HepG2 (cell line): ENCODE data around the gene PLCB1. TPM values are rescaled to one million over a fixed set of nuclear protein-coding genes. Genes with fewer than 3 reads are reported as not detected.

Experiments used
- ATAC-seq: fragments of 200-7000 bp; cut with Tn5 transposase; 3 replicates; pipeline ENCODE4 v1.9.1; 2020; ENCODE audit warnings: mild to moderate bottlenecking, moderate library complexity
- BruUV-seq: library from RNA; stranded (reverse); fragments of 400-500 nt; replicated peaks from 2 replicates; lab custom pipeline; 2021; lab: Mats Ljungman, UMichigan
- CTCF ChIA-PET: fragments of 300-600 bp; formaldehyde crosslinking; extraction: SDS; loops from one replicate; lab custom pipeline; 2021; ENCODE audit warnings: low total read pairs, inconsistent platforms, low intra/inter-chr PET ratio; lab: Yijun Ruan, JAX
- POLR2A ChIA-PET: fragments of 350-600 bp; sonication (Branson Sonifier 250); formaldehyde crosslinking; loops from one replicate; lab custom pipeline; 2020; ENCODE audit warnings: antibody characterized with exemption, inconsistent platforms; lab: Yijun Ruan, JAX
- DNase-seq: peaks from one replicate; pipeline ENCODE4 v3.0.0-alpha.2; 2015; ENCODE audit warnings: low spot score
- FAIRE-seq: peaks from 3 replicates; lab custom pipeline; 2011; peaks lifted over from hg19 to GRCh38; lab: Jason Lieb, UNC
- H2AFZ ChIP-seq: one replicate; pipeline ENCODE4 v1.6.1; 2011; ENCODE audit warnings: low read length, inconsistent platforms
- H3K27ac ChIP-seq: fragments of 300-600 bp; 3 replicates; pipeline ENCODE4 v1.8.0; 2011; ENCODE audit warnings: mixed run types, mild to moderate bottlenecking, mixed read lengths, low read length, inconsistent platforms; ENCODE audit not compliant: insufficient read depth; ENCODE audit errors: extremely low read length
- H3K27me3 ChIP-seq, 2 experiments: fragments of 200-600 bp in 1 of 2; 2 replicates in 1 of 2; 3 replicates in 1 of 2; pipeline versions ENCODE4 v1.6.0 to v1.8.0; 2011; ENCODE audit warnings: low read length in 2 of 2, mild to moderate bottlenecking in 2 of 2, moderate library complexity in 2 of 2, inconsistent platforms in 1 of 2; ENCODE audit not compliant: insufficient read depth in 2 of 2, control insufficient read depth in 1 of 2
- H3K36me3 ChIP-seq, 2 experiments: fragments of 200-600 bp in 1 of 2; replicated peaks in 1 of 2; 2 replicates in 1 of 2; 3 replicates in 1 of 2; pipeline versions ENCODE4 v1.5.1 to v1.8.0; 2011; ENCODE audit warnings: low read length in 2 of 2, inconsistent platforms in 1 of 2; ENCODE audit not compliant: insufficient read depth in 2 of 2, control insufficient read depth in 1 of 2
- H3K4me1 ChIP-seq: 2 replicates; pipeline ENCODE4 v1.5.1; 2012; ENCODE audit warnings: low read length, inconsistent platforms; ENCODE audit not compliant: insufficient read depth
- H3K4me2 ChIP-seq: 2 replicates; pipeline ENCODE4 v1.6.0; 2011; ENCODE audit warnings: low read depth, low read length, inconsistent platforms
- H3K4me3 ChIP-seq, 3 experiments: fragments of 200-600 bp in 1 of 3; sonication (generic), shearing (Covaris generic) in 1 of 3; replicated peaks in 1 of 3; 2 replicates each; pipeline ENCODE4 v1.5.1; 2011 to 2016; ENCODE audit warnings: low read length in 3 of 3, inconsistent platforms in 2 of 3, low read depth in 2 of 3, mild to moderate bottlenecking in 2 of 3, control low read depth in 1 of 3, mixed read lengths in 1 of 3; ENCODE audit not compliant: insufficient read depth in 1 of 3
- H3K79me2 ChIP-seq: one replicate; pipeline ENCODE4 v1.6.1; 2011; ENCODE audit warnings: low read length, inconsistent platforms; ENCODE audit not compliant: insufficient read depth
- H3K9ac ChIP-seq: 2 replicates; pipeline ENCODE4 v1.6.0; 2011; ENCODE audit warnings: mild to moderate bottlenecking, low read depth, low read length, inconsistent platforms; ENCODE audit not compliant: insufficient read depth
- H3K9me3 ChIP-seq: 2 replicates; pipeline ENCODE4 v1.5.1; 2012; ENCODE audit warnings: mild to moderate bottlenecking, low read length
- H4K20me1 ChIP-seq: 2 replicates; pipeline ENCODE4 v1.6.0; 2011; ENCODE audit warnings: inconsistent platforms, mild to moderate bottlenecking, low read length, moderate library complexity; ENCODE audit not compliant: insufficient read depth
- CERS6 ChIP-seq: sonication (generic); formaldehyde crosslinking; IDR thresholded peaks from 2 replicates; pipeline ENCODE4 v1.5.0; 2020; ENCODE audit warnings: missing genetic modification reagents
- GATAD2A ChIP-seq: IDR thresholded peaks from 2 replicates; pipeline ENCODE4 v1.6.1; 2016
- HNF4A ChIP-seq: sonication (generic); formaldehyde crosslinking; IDR thresholded peaks from 2 replicates; pipeline ENCODE4 v1.4.0; 2020; ENCODE audit warnings: missing genetic modification reagents
- KDM5A ChIP-seq: fragments of 200-600 bp; sonication (generic); IDR thresholded peaks from 2 replicates; pipeline ENCODE4 v1.7.0; 2018; ENCODE audit warnings: antibody characterized with exemption, mild to moderate bottlenecking, low read length, borderline replicate concordance
- KLF6 ChIP-seq: IDR thresholded peaks from 2 replicates; pipeline ENCODE4 v1.8.0; 2016; ENCODE audit warnings: missing biosample characterization, missing genetic modification reagents
- NFE2 ChIP-seq: sonication (generic); formaldehyde crosslinking; IDR thresholded peaks from 2 replicates; pipeline ENCODE4 v1.4.0; 2020; ENCODE audit warnings: missing genetic modification reagents
- POLR2AphosphoS5 ChIP-seq: IDR thresholded peaks from 2 replicates; pipeline ENCODE4 v1.6.1; 2012; ENCODE audit warnings: low read depth, low read length
- ZBTB25 ChIP-seq: IDR thresholded peaks from 2 replicates; pipeline ENCODE4 v1.6.1; 2018; ENCODE audit warnings: missing genetic modification reagents
- ZFP37 ChIP-seq: sonication (generic); formaldehyde crosslinking; IDR thresholded peaks from 2 replicates; pipeline ENCODE4 v1.4.0; 2020; ENCODE audit warnings: missing genetic modification reagents, borderline replicate concordance
- ZFP41 ChIP-seq: sonication (generic); formaldehyde crosslinking; IDR thresholded peaks from 2 replicates; pipeline ENCODE4 v1.4.0; 2020; ENCODE audit warnings: mild to moderate bottlenecking, missing genetic modification reagents, borderline replicate concordance
- ZNF318 ChIP-seq: sonication (generic); formaldehyde crosslinking; IDR thresholded peaks from 2 replicates; pipeline ENCODE4 v1.4.0; 2020; ENCODE audit warnings: mild to moderate bottlenecking, missing genetic modification reagents
- ZSCAN22 ChIP-seq: sonication (generic); formaldehyde crosslinking; IDR thresholded peaks from 2 replicates; pipeline ENCODE4 v1.4.0; 2020; ENCODE audit warnings: mild to moderate bottlenecking, missing genetic modification reagents
- WGBS: methylation state at CpG from one replicate; pipeline ENCODE4 v1.1.6; 2017; ENCODE audit warnings: low lambda C conversion rate; 5-methylcytosine and 5-hydroxymethylcytosine counted together
- in situ Hi-C: cut with HindIII; loops from 2 replicates; pipeline ENCODE4 v1.10.0; 2017; ENCODE audit warnings: low pct_unique_long_range_greater_than_20kb; ENCODE audit not compliant: extremely low pct_ligation_motif_present
- intact Hi-C: fragments of 100-400 bp; cut with micrococcal nuclease; formaldehyde crosslinking; loops from one replicate; pipeline ENCODE4 v1.10.0; 2022; ENCODE audit not compliant: unreplicated experiment
- polyA plus RNA-seq, 8 experiments: library from polyadenylated mRNA; depleted of rRNA in 3 of 8; stranded (reverse) in 7 of 8; unstranded in 1 of 8; fragments of >200 nt; fragmentation: Illumina TruSeq in 4 of 8; extraction: Trizol in 4 of 8; gene quantifications; 2 replicates each; pipeline versions ENCODE4 v1.2.1 to v1.2.3, GENCODE V29; 2011 to 2016; ENCODE audit warnings: low read depth in 4 of 8, missing spikeins in 1 of 8, mixed read lengths in 1 of 8; ENCODE audit not compliant: insufficient read depth in 1 of 8
- total RNA-seq, 5 experiments: library from RNA; depleted of rRNA; stranded (reverse); fragments of >200 nt; fragmentation: Illumina TruSeq; extraction: Trizol; gene quantifications; 2 replicates each; pipeline ENCODE4 v1.2.3, GENCODE V29; 2016; ENCODE audit warnings: low read depth in 1 of 5

The PLCB1 gene
- total and polyA plus RNA-seq, 2 of the 13 experiments (the other 11 are each of a cell fraction or from before 2014, with no cell fraction given): 42.4 to 55.9 TPM

- intact Hi-C loops (loop anchor here (5.0 to 10.0 kb wide), 4 partner anchors 78 to 215 kb away; no protein-coding TSS in a partner anchor), in situ Hi-C loops (loop anchor here (10.0 kb wide), 1 partner anchor 265 kb away; no protein-coding TSS in a partner anchor)
- Histone ChIP-seq H3K36me3 (peaks cover 0 to 1% of the 10 kb centered on the region in 2 experiments; a peak in 2 of 5 replicates), H3K4me3 (no peak overlapping the region), H2AFZ (no peak overlapping the region), H3K4me2 (no peak overlapping the region), H3K9me3 (no peaks in the 10 kb centered on the region), H4K20me1 (peaks cover 4% of the 10 kb centered on the region; the same call in 1 of the 2 replicates), H3K79me2 (peaks cover 4% of the 10 kb centered on the region), H3K4me1 (no peaks in the 10 kb centered on the region), H3K9ac (no peak overlapping the region), H3K27me3 (no peaks in the 10 kb centered on the region), H3K27ac (no peak overlapping the region)
- no TSS peak for BruUV-seq
- ChIA-PET CTCF (no interaction called here), POLR2A (no interaction called here)
- ATAC-seq (no peak), DNase-seq (no peak), FAIRE-seq (no peak)
- TF ChIP-seq ZFP41 (CRISPR knock-in tag) (no peak), KLF6 (CRISPR knock-in tag) (no peak), KDM5A (no peak), GATAD2A (CRISPR knock-in tag) (no peak), ZSCAN22 (CRISPR knock-in tag) (no peak), HNF4A (no peak), ZFP37 (CRISPR knock-in tag) (no peak), ZNF318 (CRISPR knock-in tag) (no peak), CERS6 (CRISPR knock-in tag) (no peak), NFE2 (CRISPR knock-in tag) (no peak), POLR2AphosphoS5 (no peak), ZBTB25 (no peak)
- WGBS: 98% methylated on average over 5 of the region's 5 CpGs
Measured at GRCh38 chr20:8309634-8310033, 177.6 kb downstream of the PLCB1 start.
